ENCODE measurements around the gene WFIKKN2. TPM values are rescaled to one million over a fixed set of nuclear protein-coding genes. Genes with fewer than 3 reads are reported as not detected.

Gene WFIKKN2
- total RNA-seq, 4 donors from 2014 or later: 0.42 to 0.75 (median 0.60) TPM

DNA sequence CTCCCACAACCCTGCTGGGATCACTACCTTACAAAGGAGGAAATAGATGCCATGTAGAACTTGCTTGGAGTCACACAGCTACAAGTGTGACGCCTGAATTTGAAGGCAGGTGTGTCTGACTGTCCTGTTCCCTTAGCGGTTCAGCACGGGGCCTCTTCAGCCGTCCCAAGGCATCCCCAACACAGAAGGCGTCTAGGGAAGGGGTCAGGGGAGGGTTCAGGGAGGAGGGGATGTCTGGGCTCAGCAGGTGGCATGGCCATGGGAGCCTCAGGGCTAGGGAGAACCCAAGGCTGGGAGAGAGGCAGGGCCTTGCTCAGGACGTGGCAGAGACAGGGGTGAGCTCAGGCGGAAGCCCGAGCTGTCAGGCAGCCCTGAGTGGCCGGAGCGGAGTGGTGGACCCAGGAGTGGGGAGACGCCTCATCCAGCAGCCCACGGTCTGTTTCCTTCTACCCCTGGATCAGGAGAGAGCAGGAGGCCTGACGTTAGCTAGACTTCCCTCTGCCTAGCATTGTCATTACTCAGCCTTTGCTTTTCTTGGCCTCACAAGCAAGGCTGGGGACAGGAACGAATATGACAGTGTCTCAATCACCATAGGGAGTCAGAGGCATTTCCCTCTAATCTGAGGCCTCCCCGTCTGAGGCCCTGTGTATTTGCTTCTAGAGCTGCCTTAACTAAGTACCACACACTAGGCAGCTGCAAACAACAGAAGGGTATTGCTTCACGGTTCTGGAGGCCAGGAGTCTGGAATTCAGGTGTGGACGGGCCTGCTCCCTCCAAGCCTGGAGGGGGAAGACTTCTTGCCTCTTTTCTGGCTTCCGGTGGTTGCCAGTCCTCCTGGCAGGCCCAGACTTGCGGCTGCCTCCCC, 36.7 kb upstream of the WFIKKN2 start:
- H3K27me3 ChIP-seq: no peaks in the 10 kb centered on the region
- DNase-seq (ENCODE audit: extremely low spot score): no peak
- H3K36me3 ChIP-seq: no peaks in the 10 kb centered on the region
- no peak overlapping the region for H3K4me3 ChIP-seq
- no peak overlapping the region for H3K27ac ChIP-seq (replicated peaks in 1 of 4)
- TF ChIP-seq POLR2A (IDR thresholded peaks at IDR 0.05; ENCODE audit: low read depth) (no peak), POLR2AphosphoS5 (IDR thresholded peaks at IDR 0.05) (no peak), EP300 (IDR thresholded peaks at IDR 0.05) (no peak)
- TF ChIP-seq, protein P1, sequence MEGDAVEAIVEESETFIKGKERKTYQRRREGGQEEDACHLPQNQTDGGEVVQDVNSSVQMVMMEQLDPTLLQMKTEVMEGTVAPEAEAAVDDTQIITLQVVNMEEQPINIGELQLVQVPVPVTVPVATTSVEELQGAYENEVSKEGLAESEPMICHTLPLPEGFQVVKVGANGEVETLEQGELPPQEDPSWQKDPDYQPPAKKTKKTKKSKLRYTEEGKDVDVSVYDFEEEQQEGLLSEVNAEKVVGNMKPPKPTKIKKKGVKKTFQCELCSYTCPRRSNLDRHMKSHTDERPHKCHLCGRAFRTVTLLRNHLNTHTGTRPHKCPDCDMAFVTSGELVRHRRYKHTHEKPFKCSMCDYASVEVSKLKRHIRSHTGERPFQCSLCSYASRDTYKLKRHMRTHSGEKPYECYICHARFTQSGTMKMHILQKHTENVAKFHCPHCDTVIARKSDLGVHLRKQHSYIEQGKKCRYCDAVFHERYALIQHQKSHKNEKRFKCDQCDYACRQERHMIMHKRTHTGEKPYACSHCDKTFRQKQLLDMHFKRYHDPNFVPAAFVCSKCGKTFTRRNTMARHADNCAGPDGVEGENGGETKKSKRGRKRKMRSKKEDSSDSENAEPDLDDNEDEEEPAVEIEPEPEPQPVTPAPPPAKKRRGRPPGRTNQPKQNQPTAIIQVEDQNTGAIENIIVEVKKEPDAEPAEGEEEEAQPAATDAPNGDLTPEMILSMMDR (IDR thresholded peaks at IDR 0.05): no peak
- no peaks in the 10 kb centered on the region for H3K9me3 ChIP-seq
- H3K4me1 ChIP-seq: peaks cover 0 to 6% (median 3%) of the 10 kb centered on the region in 4 donors
- intact Hi-C loops (cut with DNase I): no loop called here
- 91% methylated on average over 12 of the region's 19 CpGs for WGBS

GRCh38 chr17:50799582-50799981, 35.8 kb upstream of the WFIKKN2 start:
- H3K36me3 ChIP-seq: no peaks in the 10 kb centered on the region
- no peak for DNase-seq (ENCODE audit: extremely low spot score)
- no peaks in the 10 kb centered on the region for H3K27me3 ChIP-seq
- H3K4me1 ChIP-seq: peaks cover 0 to 6% (median 3%) of the 10 kb centered on the region in 4 donors
- intact Hi-C loops (cut with DNase I): no loop called here
- WGBS: 94% methylated on average over 5 of the region's 9 CpGs
- no peaks in the 10 kb centered on the region for H3K9me3 ChIP-seq
- TF ChIP-seq POLR2A (IDR thresholded peaks at IDR 0.05; ENCODE audit: low read depth) (no peak), EP300 (IDR thresholded peaks at IDR 0.05) (no peak), POLR2AphosphoS5 (IDR thresholded peaks at IDR 0.05) (no peak)
- TF ChIP-seq, protein P1 (IDR thresholded peaks at IDR 0.05): no peak
- H3K27ac ChIP-seq (replicated peaks in 1 of 4): no peak overlapping the region
- no peak overlapping the region for H3K4me3 ChIP-seq

DNA sequence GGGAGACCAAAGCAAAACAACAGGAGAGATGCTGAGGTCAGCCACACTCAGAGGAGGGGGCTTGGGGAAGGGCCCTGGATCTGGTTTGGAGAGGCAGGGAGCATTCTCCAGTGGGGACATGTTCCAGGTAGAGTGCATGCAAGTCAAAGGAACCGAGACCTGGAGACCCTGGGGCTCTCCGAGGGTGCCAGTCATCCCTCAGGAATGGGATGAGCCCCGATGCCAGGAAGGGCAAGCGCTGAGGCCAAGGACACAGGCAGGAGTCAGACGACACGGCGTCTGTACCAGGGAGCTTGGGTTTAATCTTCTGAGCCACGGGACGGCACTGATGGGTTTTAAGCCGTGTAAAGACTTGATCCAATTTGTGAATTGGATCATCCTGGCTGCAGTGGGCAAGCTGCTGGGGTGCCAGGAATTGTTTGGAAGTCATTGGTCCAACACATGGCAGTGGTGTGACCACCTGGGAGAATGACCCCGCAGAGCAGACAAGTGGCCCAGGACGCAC, 35.1 kb upstream of the WFIKKN2 start:
- intact Hi-C loops (cut with DNase I): no loop called here

GRCh38 chr17:50802609-50803571, 32.5 kb upstream of the WFIKKN2 start:
- Histone ChIP-seq H3K4me1 (peaks cover 0 to 9% (median 0%) of the 10 kb centered on the region in 4 donors), H3K36me3 (no peaks in the 10 kb centered on the region), H3K4me3 (no peak overlapping the region), H3K9me3 (no peaks in the 10 kb centered on the region), H3K27me3 (no peaks in the 10 kb centered on the region), H3K27ac (replicated peaks in 1 of 4) (no peak overlapping the region)
- intact Hi-C loops (cut with DNase I): no loop called here
- TF ChIP-seq POLR2AphosphoS5 (IDR thresholded peaks at IDR 0.05) (no peak), POLR2A (IDR thresholded peaks at IDR 0.05; ENCODE audit: low read depth) (no peak), EP300 (IDR thresholded peaks at IDR 0.05) (no peak)
- TF ChIP-seq, protein P1 (IDR thresholded peaks at IDR 0.05): no peak
- no peak for DNase-seq (ENCODE audit: extremely low spot score)
- WGBS: 86% methylated on average over 12 of the region's 12 CpGs

More for the DNA sequence above, 35.1 kb upstream of the WFIKKN2 start:
- H3K27ac ChIP-seq (replicated peaks in 1 of 4): no peak overlapping the region
- DNase-seq (ENCODE audit: extremely low spot score): no peak
- 91% methylated on average over 12 of the region's 12 CpGs for WGBS
- H3K36me3 ChIP-seq: no peaks in the 10 kb centered on the region
- no peaks in the 10 kb centered on the region for H3K27me3 ChIP-seq
- H3K9me3 ChIP-seq: no peaks in the 10 kb centered on the region
- H3K4me3 ChIP-seq: no peak overlapping the region
- peaks cover 0 to 6% (median 3%) of the 10 kb centered on the region in 4 donors for H3K4me1 ChIP-seq
- TF ChIP-seq, protein P1 (IDR thresholded peaks at IDR 0.05): no peak
- TF ChIP-seq EP300 (IDR thresholded peaks at IDR 0.05) (no peak), POLR2A (IDR thresholded peaks at IDR 0.05; ENCODE audit: low read depth) (no peak), POLR2AphosphoS5 (IDR thresholded peaks at IDR 0.05) (no peak)

Data from esophagus muscularis mucosa (tissue), 4 donors.